Measurements from ENCODE around the gene SNCA.

SNCA gene

GRCh38 chr4:89752932-89753598 is 83.9 kb downstream of the SNCA start:
- DNase-seq, result no peak

GRCh38 chr4:89751416-89751815 is 85.5 kb downstream of the SNCA start:
- no peak for DNase-seq

- no peak for DNase-seq
Observed at GRCh38 chr4:89746377-89746776, 90.6 kb downstream of the SNCA start.

GRCh38 chr4:89745708-89746107 is 91.3 kb downstream of the SNCA start:
- no peak for DNase-seq

GRCh38 chr4:89744914-89745313 is 92.0 kb downstream of the SNCA start:
- DNase-seq, result no peak

- DNase-seq, result no peak
Observed at GRCh38 chr4:89741768-89742167, 95.2 kb downstream of the SNCA start.

- DNase-seq, result no peak
Observed at GRCh38 chr4:89739311-89739988, 97.5 kb downstream of the SNCA start.

GRCh38 chr4:89737888-89738287 is 99.1 kb downstream of the SNCA start:
- no peak for DNase-seq

GRCh38 chr4:89733946-89734345 is 103.0 kb downstream of the SNCA start:
- no peak for DNase-seq

GRCh38 chr4:89727238-89727637 is 109.7 kb downstream of the SNCA start:
- no peak for DNase-seq

- no peak for DNase-seq
Observed at GRCh38 chr4:89725268-89725667, 111.7 kb downstream of the SNCA start.

GRCh38 chr4:89724716-89725115 is 112.2 kb downstream of the SNCA start:
- DNase-seq, result no peak

GRCh38 chr4:89723096-89723495 is 113.9 kb downstream of the SNCA start:
- DNase-seq, result no peak

- no peak for DNase-seq
Observed at GRCh38 chr4:89722517-89722916, 114.4 kb downstream of the SNCA start.

GRCh38 chr4:89720981-89721380 is 116.0 kb downstream of the SNCA start:
- no peak for DNase-seq

GRCh38 chr4:89719536-89720090 is 117.3 kb downstream of the SNCA start:
- DNase-seq, result no peak

- no peak for DNase-seq
Observed at GRCh38 chr4:89716893-89717292, 120.1 kb downstream of the SNCA start.

- DNase-seq, result no peak
Observed at GRCh38 chr4:89715631-89716030, 121.3 kb downstream of the SNCA start.

- DNase-seq, result no peak
Observed at GRCh38 chr4:89712827-89713226, 124.1 kb downstream of the SNCA start.

- no peak for DNase-seq
Observed at GRCh38 chr4:89712141-89712540, 124.8 kb downstream of the SNCA start.

GRCh38 chr4:89708903-89709421 is 128.0 kb downstream of the SNCA start:
- no peak for DNase-seq

GRCh38 chr4:89707467-89707866 is 129.5 kb downstream of the SNCA start:
- no peak for DNase-seq

- no peak for DNase-seq
Observed at GRCh38 chr4:89704651-89705395, 132.1 kb downstream of the SNCA start.

Data from stimulated activated CD4-positive, alpha-beta T cell treated with anti-CD3 and anti-CD28 coated beads, Interleukin-2, amount 100 ng/mL, for 48 hours (primary cell).